NT2/D1 (cell line): ENCODE measurements around the gene CIAO2B.
A peak's percentile ranks its signal among the peaks of the same experiment; 100 is the strongest.
"Not testable (repeated sequence)": the region's sequence is repeated elsewhere in the genome, so short reads cannot be mapped to it uniquely, and the experiment has no call there.

Experiments used
- DNase-seq: peaks from one replicate; pipeline ENCODE4 v3.0.0-alpha.2; 2011; ENCODE audit warnings: low read depth, low spot score
- H3K27me3 ChIP-seq: 2 replicates; pipeline ENCODE4 v1.6.0; 2011; ENCODE audit warnings: mild to moderate bottlenecking; ENCODE audit not compliant: insufficient read length, insufficient read depth
- H3K36me3 ChIP-seq: 2 replicates; pipeline ENCODE4 v1.6.1; 2011; ENCODE audit warnings: mild to moderate bottlenecking, low read length, mixed read lengths; ENCODE audit not compliant: insufficient read depth, insufficient read length
- H3K4me1 ChIP-seq: 2 replicates; pipeline ENCODE4 v1.5.1; 2011; ENCODE audit not compliant: insufficient read depth, insufficient read length
- H3K4me3 ChIP-seq: 2 replicates; pipeline ENCODE4 v1.5.1; 2011; ENCODE audit warnings: low read depth; ENCODE audit not compliant: insufficient read length
- H3K9ac ChIP-seq: 2 replicates; pipeline ENCODE4 v1.6.0; 2011; ENCODE audit warnings: low read depth; ENCODE audit not compliant: insufficient read length
- H3K9me3 ChIP-seq: 2 replicates; pipeline ENCODE4 v1.5.1; 2011; ENCODE audit warnings: mild to moderate bottlenecking, low read length; ENCODE audit not compliant: insufficient read depth
- SUZ12 ChIP-seq: IDR thresholded peaks from 2 replicates; pipeline ENCODE4 v1.6.1; 2011; ENCODE audit not compliant: insufficient read length, insufficient read depth; ENCODE audit errors: extremely low read depth
- YY1 ChIP-seq: IDR thresholded peaks from 2 replicates; pipeline ENCODE4 v1.6.1; 2011; ENCODE audit not compliant: insufficient read length, insufficient read depth
- ZNF274 ChIP-seq: IDR thresholded peaks from 2 replicates; pipeline ENCODE4 v1.6.1; 2011; ENCODE audit warnings: mild to moderate bottlenecking, low read depth, low read length

Gene CIAO2B

GRCh38 chr16:66898933-66899309, 35.3 kb downstream of the CIAO2B start:
- no peaks in the 10 kb centered on the region for H3K36me3 ChIP-seq
- H3K4me1 ChIP-seq = peaks cover 14% of the 10 kb centered on the region
- H3K9me3 ChIP-seq = no peaks in the 10 kb centered on the region
- H3K27me3 ChIP-seq = no peaks in the 10 kb centered on the region
- DNase-seq = no peak
- H3K9ac ChIP-seq = no peak overlapping the region
- no peak for TF ChIP-seq SUZ12
- no peak for TF ChIP-seq YY1
- TF ChIP-seq ZNF274 = no peak
- no peak overlapping the region for H3K4me3 ChIP-seq

GRCh38 chr16:66898207-66898606, 36.0 kb downstream of the CIAO2B start:
- DNase-seq = no peak
- no peaks in the 10 kb centered on the region for H3K27me3 ChIP-seq
- H3K9me3 ChIP-seq = no peaks in the 10 kb centered on the region
- H3K9ac ChIP-seq = no peak overlapping the region
- H3K36me3 ChIP-seq = no peaks in the 10 kb centered on the region
- no peak overlapping the region for H3K4me3 ChIP-seq
- peaks cover 14% of the 10 kb centered on the region for H3K4me1 ChIP-seq
- no peak for TF ChIP-seq YY1
- no peak for TF ChIP-seq ZNF274
- TF ChIP-seq SUZ12 = no peak

- not testable (repeated sequence) for H3K4me3 ChIP-seq, H3K27me3 ChIP-seq, H3K36me3 ChIP-seq, DNase-seq, H3K9me3 ChIP-seq, H3K9ac ChIP-seq
- peaks cover 11% of the 10 kb centered on the region for H3K4me1 ChIP-seq
Observed at GRCh38 chr16:66896682-66897081, 37.5 kb downstream of the CIAO2B start.

GRCh38 chr16:66895999-66896398, 38.2 kb downstream of the CIAO2B start:
- Histone ChIP-seq H3K36me3 (peaks cover 4% of the 10 kb centered on the region), H3K9ac (no peak overlapping the region), H3K4me3 (no peak overlapping the region), H3K9me3 (no peaks in the 10 kb centered on the region), H3K27me3 (no peaks in the 10 kb centered on the region), H3K4me1 (peaks cover 11% of the 10 kb centered on the region)
- DNase-seq = no peak
- TF ChIP-seq ZNF274 (no peak), SUZ12 (no peak), YY1 (no peak)

GRCh38 chr16:66895689-66895979, 38.6 kb downstream of the CIAO2B start:
- DNase-seq = no peak
- TF ChIP-seq SUZ12 (no peak), YY1 (no peak), ZNF274 (no peak)
- Histone ChIP-seq H3K9ac (no peak overlapping the region), H3K9me3 (no peaks in the 10 kb centered on the region), H3K4me1 (peaks cover 11% of the 10 kb centered on the region), H3K36me3 (peaks cover 4% of the 10 kb centered on the region), H3K4me3 (no peak overlapping the region), H3K27me3 (no peaks in the 10 kb centered on the region)

GRCh38 chr16:66894948-66895688, 39.1 kb downstream of the CIAO2B start:
- Histone ChIP-seq H3K36me3 (peaks cover 4% of the 10 kb centered on the region), H3K9ac (no peak overlapping the region), H3K9me3 (no peaks in the 10 kb centered on the region), H3K4me1 (peaks cover 9% of the 10 kb centered on the region), H3K27me3 (no peaks in the 10 kb centered on the region), H3K4me3 (no peak overlapping the region)
- TF ChIP-seq SUZ12 = no peak
- no peak for TF ChIP-seq YY1
- TF ChIP-seq ZNF274 = no peak
- DNase-seq = peak; percentile 63

- TF ChIP-seq ZNF274 (no peak), YY1 (no peak), SUZ12 (no peak)
- H3K9ac ChIP-seq = no peak overlapping the region
- no peaks in the 10 kb centered on the region for H3K27me3 ChIP-seq
- no peaks in the 10 kb centered on the region for H3K9me3 ChIP-seq
- peaks cover 3% of the 10 kb centered on the region for H3K4me1 ChIP-seq
- peaks cover 4% of the 10 kb centered on the region for H3K36me3 ChIP-seq
- DNase-seq = no peak
- H3K4me3 ChIP-seq = no peak overlapping the region
Observed at GRCh38 chr16:66894055-66894454, 40.1 kb downstream of the CIAO2B start.

GRCh38 chr16:66891797-66892196, 42.4 kb downstream of the CIAO2B start:
- TF ChIP-seq SUZ12 (no peak), YY1 (no peak), ZNF274 (no peak)
- H3K4me3 ChIP-seq = no peak overlapping the region

More at GRCh38 chr16:66891797-66892196, 42.4 kb downstream of the CIAO2B start:
- Histone ChIP-seq H3K4me1 (peaks cover 3% of the 10 kb centered on the region), H3K9me3 (no peaks in the 10 kb centered on the region), H3K9ac (no peak overlapping the region), H3K27me3 (no peaks in the 10 kb centered on the region), H3K36me3 (peaks cover 6% of the 10 kb centered on the region)
- DNase-seq = no peak
